Measurements from ENCODE around the gene TMEM190. TPM values are rescaled to one million over a fixed set of nuclear protein-coding genes. Genes with fewer than 3 reads are reported as not detected.
"Not testable (repeated sequence)": the region's sequence is repeated elsewhere in the genome, so short reads cannot be mapped to it uniquely, and the experiment has no call there.

Gene TMEM190
- not detected in 2 replicates for total RNA-seq (2014; rRNA removed; shearing (Covaris generic))

DNA sequence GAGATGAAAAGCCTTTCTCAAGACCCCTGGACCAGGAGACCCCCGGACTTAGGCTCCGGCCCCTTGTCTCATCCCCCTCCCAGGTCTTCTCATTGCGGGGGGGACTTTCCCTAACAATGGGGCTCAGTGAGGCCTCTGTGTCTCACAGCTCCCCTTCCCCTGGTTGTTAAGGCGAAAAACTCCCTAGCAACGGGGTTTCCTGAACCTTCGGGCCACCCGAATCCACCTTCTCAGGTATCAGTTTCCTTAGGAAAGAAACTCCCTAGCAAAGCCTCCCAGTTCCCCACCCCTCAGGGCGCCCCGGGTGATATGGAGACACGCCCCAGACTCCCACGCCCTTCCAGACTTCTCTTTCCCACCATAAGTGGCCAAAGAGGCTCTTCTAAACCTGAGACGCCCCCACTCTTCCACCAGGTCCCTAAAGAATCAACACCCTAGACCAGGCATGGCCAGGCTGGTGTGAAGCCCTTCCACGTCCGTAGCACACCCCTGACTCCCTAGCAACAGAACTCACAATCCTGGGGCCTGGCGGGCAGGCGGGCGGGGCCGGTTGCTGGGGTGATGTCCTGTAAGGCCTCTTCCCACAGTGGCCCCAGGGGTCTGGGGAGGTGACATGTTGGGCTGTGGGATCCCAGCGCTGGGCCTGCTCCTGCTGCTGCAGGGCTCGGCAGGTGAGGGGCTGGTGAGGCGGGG is at the start of gene TMEM190:
Gene TMEM190, plus strand, starts transcription at position 586 of the 693 bp plus-strand sequence. Its CDS starts 28 bp downstream, at position 614.
- no peak for DNase-seq (ENCODE audit: low spot score)

DNA sequence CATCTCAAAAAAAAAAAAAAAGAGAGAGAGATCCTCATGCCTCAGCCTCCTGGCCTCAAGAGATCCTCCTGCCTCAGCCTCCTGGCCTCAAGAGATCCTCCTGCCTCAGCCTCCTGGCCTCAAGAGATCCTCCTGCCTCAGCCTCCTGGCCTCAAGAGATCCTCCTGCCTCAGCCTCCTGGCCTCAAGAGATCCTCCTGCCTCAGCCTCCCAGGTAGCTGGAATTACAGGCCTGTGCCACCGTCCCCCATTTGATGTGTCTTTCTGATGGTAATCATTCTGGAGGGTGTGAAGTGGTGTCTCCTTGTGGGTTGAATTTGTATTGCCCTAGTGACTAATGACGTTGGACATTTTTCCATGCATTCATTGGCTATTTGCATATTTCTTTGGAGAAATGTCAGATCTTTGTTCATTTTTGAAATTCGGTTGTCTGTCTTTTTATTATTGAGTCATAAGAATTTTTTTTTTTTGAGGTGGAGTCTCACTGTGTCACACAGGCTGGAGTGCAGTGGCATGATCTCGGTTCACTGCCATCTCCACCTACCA is 47.8 kb upstream of the TMEM190 start:
- not testable (repeated sequence) for DNase-seq (ENCODE audit: low spot score)

DNA sequence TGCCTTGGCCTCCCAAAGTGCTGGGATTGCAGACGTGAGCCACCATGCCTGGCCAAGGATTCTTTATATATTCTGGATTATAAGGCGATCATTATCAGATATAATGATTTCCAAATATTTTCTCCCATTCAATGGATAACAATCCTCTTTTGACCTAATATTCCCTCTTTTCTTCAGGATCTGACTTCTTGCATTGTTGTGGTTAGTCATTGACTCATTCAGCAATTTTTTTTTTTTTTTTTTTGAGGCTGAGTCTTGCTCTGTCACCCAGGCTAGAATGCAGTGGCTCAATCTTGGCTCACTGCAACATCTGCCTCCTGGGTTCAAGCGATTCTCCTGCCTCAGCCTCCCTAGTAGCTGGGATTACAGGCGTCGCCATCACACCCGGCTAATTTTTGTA is 46.8 kb upstream of the TMEM190 start:
- not testable (repeated sequence) for DNase-seq (ENCODE audit: low spot score)

DNA sequence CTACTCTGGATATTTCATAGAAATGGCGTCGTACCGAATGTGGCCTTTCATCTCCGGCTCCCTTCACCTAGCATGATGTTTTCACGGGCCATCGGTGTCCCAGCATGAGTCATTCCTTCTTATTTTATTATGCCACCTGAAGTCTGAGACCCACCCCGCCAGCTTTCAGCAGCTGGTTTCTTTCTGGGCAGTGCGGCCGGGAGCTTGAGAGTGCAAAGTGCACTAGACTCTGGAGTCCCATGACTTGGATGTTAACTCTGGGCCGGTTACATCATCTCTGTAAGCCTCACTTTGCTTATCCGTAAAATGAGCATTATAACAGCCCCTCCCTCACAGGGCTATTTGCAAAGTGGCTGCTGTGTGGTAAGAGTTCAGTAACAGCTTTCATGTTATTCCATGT is 42.8 kb upstream of the TMEM190 start:
- no peak for DNase-seq (ENCODE audit: low spot score)

- DNase-seq (ENCODE audit: low spot score): no peak
Measured at GRCh38 chr19:55336101-55336500, 40.5 kb upstream of the TMEM190 start.

DNA sequence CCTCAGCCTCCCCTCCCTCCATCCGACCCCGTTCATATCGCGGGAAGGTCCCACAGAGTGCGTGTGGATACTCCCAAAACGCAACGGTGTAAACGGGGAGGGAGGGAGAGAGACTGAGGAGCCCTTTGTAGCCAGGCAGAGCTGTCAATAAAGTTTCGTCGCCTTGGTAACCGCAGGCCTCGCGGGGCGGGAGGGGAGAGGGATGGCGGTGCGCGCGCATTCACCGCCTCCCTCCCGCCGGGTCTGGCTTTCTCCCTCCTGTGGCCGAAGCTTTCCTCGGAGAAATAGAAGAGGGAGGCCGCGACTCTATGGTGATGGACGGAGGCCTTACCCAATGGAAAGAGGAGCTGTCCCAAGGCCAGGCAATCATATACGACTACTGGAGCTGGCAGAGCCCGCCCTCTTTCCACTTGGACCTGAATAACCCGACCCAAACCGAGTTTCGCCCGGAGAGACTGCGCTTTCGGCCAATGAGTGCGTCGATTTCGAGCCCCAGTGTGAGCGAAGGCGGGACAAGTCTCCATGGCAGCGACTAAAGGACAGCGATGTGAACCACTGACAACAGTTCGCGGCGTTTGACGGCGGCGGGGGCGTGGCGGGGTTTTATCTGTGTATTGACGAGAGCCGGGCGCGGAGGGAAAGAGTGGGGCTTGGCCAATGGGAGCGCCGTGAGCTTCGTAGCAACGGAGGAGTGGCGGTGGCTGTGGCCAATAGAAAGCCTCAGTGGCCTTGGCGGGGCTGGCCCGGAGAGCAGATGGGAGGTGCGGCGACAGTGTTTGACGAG is 37.3 kb upstream of the TMEM190 start, which contains the start of gene KMT5C:
Gene KMT5C, plus strand, starts transcription at position 772 of the 784 bp plus-strand sequence. CDS start 2,061 bp downstream, outside the sequence.
- peak; percentile 100 for DNase-seq (ENCODE audit: low spot score)

DNA sequence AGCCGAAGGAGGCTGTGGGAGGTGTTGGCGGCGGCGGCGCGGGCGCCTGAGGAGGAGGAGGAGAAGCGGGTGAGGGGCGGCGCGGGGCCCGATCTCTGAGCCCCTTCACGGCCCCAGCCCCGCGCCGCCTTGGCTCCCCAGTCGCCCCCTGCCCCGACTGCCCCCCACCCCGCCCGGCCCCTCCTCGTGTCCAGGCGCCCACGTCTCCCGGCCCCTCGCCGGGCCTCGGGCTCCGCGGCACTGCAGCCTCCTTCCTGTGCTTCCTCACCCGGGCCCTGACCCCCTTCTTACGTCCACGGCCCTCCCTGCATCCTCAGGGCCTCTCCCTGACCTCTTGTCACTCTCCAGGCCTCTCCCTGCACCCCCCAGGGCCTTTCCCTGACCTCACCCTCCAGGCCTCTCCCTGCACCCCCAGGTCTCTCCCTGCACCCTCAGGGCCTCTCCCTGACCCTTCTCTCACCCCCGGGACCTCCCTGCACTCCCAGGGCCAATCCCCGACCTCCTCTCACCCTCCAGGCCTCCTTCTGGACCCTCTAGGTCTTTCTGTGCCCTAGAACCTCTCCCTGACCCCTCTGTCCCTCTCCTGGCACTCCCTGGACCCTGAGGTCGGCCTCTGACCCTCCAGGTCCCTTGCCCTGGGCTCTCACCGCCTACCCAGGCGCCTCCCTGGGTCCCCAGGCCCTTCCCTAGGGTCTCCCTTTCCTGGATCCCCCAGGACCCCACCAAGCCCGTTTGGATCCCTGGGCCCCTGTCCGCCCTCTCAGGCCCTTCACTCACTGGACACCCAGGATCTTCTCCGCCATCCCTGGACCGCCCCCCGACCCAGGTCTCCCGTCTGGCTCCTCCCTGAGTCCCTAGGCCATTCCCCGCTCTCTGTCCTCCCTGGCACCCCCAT is 36.5 kb upstream of the TMEM190 start:
- DNase-seq (ENCODE audit: low spot score): no peak

DNA sequence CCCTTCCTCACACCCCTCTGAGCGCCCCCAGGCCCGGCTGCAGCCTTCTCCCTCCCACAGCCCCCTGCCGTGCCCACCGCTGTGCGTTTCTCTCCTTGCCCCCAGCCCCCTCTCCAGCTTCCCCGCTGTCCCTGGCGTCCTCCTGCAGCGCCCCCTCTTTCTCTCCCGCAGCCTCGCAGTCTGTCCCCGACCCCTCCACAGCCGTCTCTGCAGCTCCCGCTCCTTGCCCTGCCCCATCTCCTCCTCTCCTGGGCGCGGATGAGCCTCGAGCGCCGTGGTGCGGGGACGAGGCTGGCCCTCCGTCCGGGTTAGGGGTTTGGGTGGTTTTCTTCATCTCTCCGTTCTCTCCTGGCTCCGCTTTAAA is 35.9 kb upstream of the TMEM190 start:
- no peak for DNase-seq (ENCODE audit: low spot score)

DNA sequence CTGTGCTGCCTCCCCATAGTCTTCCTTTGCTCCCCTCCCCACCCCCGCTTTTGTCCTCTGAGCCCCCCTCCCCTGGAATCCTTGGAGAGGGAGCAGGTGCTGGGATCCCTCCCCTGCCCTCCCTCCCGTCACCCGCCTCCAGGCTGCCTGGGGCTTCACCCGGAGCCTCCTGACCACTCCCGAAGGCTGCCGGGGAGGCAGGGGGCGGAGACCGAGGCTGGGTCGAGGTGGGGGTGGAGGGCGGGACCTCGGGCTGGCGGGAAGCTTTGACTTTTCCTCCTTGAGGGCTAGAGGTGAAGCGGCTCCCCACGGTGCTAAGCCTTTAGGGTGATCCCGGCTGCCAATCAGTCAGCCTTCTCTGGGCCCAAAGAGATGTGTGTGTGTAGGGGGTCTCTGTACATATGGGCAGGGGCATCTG is 35.4 kb upstream of the TMEM190 start:
- no peak for DNase-seq (ENCODE audit: low spot score)

DNA sequence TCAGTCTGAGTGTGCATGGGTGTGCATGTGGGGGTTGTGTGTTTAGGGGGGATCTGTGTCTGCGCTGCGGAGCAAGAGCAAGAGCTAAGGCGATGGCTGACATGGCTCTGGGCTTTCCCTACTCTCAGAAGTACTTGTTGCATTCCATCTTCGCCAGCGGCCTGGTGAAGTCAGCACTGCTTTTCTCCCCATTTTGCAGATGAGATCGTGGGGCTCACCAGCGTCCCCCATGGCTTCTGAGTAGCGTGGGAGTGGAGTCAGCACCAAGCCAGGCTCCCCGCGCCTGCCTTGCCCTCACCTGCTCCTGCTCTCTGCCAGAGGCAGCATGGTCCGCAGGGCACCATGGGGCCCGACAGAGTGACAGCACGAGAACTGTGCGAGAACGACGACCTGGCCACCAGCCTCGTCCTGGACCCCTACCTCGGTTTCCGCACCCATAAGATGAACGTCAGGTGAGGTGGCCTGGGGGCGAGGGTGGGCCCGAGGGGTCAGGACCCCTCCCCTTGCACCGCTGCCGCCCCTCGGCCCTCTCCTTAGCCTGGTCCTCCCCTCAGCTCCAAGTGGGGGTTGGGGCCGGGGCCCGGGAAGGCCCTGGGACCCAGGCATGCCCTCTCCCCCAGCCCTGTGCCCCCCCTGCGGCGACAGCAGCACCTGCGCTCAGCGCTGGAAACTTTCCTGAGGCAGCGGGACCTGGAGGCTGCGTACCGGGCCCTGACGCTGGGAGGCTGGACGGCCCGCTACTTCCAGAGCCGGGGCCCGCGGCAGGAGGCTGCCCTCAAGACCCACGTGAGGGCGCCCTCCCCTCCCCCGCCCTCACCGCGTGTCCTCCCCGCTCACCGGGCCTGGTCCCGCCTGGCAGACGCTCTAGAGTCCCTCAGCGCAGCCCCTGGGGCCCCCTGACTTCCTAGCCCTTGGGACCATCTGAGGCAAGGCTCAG is 34.8 kb upstream of the TMEM190 start:
- no peak for DNase-seq (ENCODE audit: low spot score)

GRCh38 chr19:55344444-55344843 is 32.2 kb upstream of the TMEM190 start:
- peak; percentile 96 for DNase-seq (ENCODE audit: low spot score)

- no peak for DNase-seq (ENCODE audit: low spot score)
Measured at GRCh38 chr19:55345101-55345817, 31.4 kb upstream of the TMEM190 start.

- DNase-seq (ENCODE audit: low spot score): no peak
Measured at GRCh38 chr19:55345818-55346724, 30.6 kb upstream of the TMEM190 start.

GRCh38 chr19:55346725-55347441 is 29.7 kb upstream of the TMEM190 start:
- DNase-seq (ENCODE audit: low spot score): no peak

- no peak for DNase-seq (ENCODE audit: low spot score)
Measured at GRCh38 chr19:55347442-55348009, 29.1 kb upstream of the TMEM190 start.

GRCh38 chr19:55348317-55349034 is 28.1 kb upstream of the TMEM190 start:
- DNase-seq (ENCODE audit: low spot score): no peak

Measured in H4 (cell line).